ENCODE data around the gene PLS3.
A peak's percentile ranks its signal among the peaks of the same experiment; 100 is the strongest.

Gene PLS3

DNA sequence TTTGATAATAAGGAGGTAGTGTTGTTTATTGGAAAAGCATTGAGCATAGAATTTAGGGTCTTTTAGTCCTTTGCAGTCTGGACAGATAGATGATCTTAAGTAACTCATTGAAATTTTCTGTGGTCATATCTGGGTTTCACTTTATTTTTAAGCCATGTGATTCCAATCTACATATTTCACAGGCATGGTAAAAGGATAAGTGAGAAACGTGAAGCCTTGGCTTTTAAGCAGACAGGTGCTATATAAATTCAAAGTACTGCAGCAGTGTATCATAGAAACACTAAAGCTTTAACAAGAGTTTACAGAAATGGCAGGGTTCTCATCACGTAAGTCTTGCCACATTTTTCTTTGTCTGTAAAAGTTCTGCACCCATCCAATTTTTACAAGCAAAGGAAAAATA, 4.9 kb downstream of the PLS3 start:
- DNase-seq (ENCODE audit: low spot score): no peak

DNA sequence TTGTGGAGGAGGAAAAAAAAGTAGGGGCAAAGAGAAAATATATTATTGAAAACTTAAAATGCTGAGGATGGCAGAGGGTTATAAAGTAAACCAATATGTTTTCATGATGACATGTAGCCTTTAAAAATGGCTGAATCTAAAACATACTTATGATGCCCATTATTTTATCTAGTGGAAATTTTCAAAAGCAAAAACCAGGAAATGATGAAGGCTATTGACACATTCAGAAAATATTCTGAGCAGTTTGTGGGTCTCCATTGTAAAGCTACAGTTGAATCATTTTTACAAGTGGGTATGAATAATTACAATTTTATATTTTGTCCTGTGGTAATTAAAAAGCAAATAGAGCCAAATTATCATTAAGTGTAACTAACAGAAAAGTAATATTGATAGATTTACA, 10.7 kb downstream of the PLS3 start:
- DNase-seq (ENCODE audit: low spot score): no peak

DNA sequence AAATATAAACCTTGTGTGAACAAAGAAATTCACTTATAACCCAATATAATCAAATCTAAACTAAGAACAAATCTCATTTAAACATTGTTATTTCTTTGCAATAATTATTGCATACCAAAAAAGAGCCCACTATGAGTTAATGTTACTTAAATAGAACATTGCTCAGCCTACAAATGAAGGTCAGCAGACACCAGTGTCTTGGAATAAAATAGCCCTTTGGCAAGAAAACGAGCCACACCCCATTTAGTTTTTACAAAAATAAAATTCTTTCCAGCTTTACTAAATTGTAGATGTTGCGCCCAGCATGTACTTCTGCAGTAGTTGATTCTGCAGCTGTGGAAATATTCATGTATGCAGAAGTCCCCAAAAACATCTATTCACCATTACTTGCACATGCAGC, 12.2 kb downstream of the PLS3 start:
- no peak for DNase-seq (ENCODE audit: low spot score)

DNA sequence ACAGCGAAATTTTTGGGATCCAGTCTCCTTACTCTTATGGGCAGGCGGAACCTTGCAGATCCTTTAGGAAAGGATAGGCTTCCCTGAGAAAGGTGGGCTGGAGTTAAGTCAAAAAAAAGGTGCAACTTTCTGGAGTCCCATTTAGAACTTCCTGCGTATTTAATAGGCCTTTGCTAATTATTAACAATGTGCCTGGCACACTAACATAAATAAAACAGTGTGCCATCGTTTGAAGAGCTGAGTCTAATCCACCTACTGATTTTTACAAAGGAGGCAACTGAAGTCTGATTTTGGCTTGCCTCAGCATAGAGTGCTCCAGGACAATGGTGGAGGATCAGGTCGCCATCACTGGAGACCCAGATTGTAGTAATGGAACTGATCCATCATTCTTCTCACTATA, 15.7 kb downstream of the PLS3 start:
- DNase-seq (ENCODE audit: low spot score): no peak

DNA sequence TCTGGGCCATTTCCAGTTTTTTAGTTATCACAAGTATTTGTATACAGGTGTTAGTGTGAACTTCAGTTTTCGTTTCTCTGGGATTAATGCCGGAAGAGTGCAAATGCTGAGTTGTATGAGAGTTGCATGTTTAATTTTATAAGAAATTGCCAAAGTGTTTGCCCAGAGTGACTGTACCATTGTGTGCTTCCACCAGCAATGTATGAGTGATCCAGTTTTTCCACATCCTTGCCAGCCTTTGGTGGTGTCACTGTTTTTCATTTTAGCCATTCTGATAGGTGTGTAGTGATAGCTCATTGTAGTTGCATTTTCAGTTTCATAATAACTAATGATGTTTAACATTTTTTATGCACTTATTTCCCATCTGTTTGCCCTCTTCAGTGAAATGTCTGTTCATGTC, 18.4 kb downstream of the PLS3 start:
- DNase-seq (ENCODE audit: low spot score): peak; percentile 22

DNA sequence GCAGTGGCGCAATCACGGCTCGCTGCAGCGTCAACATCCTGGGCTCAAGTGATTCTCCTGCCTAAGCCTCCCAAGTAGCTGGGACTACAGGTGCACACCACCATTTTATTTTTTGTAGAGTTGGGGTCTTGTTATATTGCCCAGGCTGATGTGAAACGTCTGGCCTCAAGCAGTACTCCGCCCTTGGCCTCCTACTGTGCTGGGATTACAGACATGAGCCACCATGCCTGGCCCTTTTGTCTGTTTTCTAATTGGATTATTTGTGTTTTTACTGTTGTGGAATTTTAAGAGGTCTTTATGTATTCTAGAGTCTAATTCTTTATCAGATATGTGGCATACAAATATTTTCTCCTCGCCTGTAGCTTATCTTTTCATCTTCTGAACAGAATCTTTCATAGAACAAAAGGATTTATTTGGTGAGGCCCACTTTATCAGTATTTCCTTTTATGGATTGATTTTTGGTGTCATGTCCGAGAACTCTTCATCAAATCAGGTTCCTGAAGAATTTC, 18.9 kb downstream of the PLS3 start:
- DNase-seq (ENCODE audit: low spot score): no peak

DNA sequence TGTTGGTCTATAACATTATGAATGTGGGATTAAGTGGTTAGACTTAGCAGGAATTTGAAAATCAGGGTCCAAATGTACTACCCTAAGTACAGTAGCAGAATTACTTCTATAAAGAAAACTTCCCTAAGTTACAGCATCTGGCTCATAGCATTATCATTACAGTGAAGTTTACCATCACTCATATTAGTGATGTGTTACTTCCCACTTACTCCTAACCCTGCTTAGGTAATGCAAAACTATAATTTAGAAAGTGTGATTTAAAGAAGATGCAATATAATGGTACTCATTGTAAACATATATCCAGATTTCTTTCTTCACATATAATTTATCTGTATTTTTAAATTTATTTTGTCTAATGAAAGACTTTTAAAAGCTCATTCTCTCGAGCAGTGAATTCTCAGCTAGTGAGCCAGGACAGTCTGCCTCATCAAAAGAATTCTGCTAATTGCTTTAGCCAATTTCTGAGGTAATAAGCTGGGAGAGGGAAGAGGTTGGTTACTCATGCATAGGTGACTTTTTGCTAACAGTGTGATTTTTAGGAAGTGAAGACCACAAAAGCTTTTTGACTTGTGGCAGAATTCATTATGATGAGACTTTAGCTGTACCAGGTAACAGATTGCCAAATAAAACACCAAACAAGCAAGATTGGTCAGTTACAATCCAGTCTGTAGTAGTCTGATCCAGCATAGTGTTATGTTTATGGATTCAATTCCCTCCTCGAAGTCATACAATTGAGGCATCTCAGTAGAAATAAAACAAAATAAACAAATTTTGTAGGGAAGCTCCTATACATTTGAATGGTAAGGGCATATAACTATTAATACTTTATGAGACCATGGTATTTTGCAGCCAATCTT, 21.0 kb downstream of the PLS3 start:
- no peak for DNase-seq (ENCODE audit: low spot score)

DNA sequence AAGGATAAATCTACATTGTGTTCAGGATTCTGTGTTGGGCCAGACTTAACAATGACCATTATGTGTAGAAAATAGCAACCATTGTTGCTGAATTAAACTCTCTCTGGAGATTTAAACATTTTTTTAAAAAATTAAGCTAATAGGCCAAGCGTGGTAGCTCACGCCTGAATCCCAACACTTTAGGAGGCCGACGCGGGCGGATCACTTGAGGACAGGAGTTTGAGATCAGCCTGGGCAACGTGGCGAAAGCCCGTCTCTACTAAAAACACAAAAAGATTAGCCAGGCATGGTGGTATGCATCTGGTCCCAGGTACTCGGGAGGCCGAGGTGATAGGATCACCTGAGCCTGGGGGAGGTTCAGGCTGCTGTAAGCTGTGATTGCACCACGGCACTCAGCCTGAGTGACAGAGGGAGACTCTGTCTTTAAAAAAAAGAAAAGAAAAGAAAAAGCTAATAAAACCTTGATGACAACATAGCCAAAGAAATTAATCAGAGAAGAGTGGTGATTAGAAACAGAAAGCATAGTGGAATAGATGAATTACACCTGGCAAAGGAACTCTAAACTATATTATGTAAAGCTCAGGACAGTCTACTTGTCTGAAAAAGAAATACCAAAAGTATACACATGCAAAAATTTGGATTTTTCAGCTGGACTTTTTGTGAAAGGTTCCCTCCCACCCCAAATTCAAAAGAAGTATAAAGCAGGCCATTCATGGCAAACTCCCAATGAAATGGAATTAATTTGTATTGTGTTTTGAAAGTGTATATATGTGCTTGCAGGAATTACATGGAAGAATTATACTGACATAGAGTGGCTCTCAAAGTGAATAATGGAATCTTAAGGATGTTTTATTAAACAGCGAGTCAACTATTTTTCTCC, 21.9 kb downstream of the PLS3 start:
- DNase-seq (ENCODE audit: low spot score): no peak

DNA sequence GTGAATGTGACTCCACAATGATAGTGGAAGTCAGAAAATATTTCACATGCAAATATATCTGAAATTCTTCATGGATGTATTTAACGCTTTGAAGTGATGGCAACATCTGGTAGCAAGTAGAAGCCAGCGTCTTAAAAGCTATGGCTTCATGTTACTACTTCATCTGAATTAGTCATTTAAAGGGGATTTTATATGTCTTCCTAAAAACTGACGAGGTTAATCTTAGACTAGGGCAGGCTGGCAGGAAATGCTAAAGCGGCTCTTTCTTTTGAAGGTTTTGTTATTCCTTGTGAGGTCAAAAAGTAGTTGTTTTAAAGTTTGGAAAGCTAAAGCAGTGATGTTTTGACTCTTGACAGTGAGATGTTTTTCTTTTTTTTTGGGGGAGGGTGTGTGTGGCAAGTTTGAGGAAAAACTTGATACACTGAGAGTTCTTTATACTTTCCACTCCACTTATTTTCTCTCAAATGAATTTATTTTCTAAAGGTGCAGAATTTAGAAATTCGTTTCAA, 22.6 kb downstream of the PLS3 start:
- DNase-seq (ENCODE audit: low spot score): no peak

DNA sequence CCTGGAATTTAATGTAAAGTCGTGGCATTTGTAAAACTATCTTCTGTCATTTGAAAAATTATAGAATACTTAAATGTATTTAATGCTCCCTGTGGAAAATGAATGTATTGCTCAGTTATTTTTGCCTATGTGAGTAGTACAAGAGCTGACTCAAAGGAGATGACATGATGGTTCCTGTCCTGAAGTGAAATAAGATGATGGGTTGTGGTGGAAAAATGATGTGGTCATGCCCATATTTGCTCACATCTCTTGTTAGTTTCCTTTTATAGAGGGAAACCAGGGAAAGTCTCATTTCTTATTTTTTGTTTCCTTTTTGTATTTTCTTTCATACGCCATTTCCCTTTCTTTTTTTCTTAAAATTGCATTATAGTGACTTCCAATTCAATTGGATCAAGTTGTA, 23.7 kb downstream of the PLS3 start:
- peak; percentile 19 for DNase-seq (ENCODE audit: low spot score)

DNA sequence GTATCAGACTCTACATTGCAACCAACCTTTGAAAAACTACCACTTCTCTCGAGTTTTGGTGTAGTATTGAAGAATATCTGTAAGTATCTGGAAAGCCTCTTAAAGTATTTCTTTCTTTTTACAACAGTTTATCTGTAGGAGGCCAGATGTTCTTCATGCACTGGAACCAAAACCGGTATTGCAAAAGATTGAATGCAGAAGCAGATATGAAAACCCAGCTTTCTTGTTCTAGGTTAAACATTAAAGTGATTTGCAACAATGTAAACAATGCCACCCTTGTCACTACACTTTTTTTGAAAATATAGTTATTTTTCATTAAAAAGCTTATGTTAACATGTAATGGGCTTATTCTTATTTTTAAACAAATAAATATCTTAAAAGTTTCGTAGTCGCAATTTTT, 27.2 kb downstream of the PLS3 start:
- DNase-seq (ENCODE audit: low spot score): no peak

DNA sequence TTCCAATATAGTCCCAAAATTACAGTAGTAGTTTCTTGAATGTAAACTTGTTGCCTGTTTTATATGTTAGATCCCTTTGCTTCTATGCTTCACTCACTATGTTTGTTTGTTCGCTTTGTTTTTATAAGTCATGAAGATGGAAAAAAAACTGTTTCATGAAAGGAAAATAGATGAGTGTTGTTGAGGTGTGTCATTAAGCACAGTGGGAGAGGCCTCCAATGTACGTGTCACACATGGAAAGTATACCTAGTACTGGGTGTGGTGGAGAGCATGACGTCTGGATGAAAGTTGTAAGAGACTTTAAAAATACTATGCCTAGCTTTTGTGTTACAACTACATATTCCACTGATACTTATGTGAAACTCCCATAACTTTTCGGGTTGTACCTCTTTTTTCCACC, 28.4 kb downstream of the PLS3 start:
- no peak for DNase-seq (ENCODE audit: low spot score)

DNA sequence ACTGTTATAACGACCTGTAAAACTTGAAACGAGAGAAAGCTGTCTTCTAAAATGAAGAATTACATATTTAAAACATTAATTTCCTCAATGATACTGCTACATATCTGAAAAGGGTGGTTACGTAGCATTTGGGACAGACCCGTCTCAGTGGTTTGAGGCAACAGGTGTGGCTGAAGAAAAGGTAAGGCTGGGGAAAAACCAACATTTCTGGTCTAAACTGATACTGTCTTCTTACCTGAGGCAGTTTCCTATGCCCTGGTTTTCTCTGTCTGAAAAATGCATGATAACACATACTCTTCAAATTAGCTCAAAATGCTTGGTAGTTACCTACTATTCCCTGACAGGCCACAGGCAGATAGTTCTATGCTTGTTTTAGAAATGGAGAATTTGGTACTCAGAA, 30.4 kb downstream of the PLS3 start:
- no peak for DNase-seq (ENCODE audit: low spot score)

DNA sequence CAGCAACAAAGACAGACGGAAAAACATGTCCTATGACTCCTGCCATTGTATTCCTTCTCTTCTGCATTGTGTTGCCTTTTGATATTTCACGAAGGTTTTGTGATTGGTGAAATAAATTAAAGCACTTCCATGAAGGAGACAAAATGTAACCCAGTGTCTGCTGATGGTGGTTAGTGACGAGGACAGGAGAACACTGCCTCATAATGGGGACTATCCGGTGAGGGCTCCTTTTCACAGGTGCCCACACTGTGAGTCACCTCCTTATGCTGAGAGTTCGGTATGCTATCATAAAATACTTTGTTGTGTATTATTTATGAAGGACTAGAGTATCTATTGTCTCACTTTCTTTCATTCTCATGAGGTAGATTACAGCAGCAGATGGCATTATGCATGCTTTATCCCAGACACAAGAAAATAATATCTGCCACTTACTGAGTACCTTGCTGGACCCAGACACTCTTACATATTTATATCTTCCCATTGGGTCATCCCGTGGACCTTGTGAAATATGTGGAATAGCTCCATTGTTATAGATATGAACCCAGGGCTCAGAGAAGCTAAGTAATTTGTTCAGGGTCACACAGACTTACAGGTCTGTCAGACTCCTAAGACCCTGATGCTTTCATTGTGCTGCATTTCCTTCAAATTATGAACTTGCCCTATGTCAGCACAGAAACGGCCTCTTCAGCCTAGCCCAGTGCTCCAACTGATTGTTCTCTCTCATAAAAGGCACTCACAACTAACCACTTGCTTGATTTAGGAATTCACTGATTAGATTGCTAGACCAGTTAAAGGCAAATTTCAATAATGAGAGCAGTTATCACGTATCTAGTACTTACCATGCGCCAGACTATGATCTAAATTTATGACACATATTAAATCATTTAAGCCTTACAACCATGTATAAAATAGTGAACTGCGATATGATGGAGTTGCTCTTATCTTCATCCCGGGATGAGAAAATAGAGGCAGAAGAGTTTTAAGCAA, 31.2 kb downstream of the PLS3 start:
- no peak for DNase-seq (ENCODE audit: low spot score)

DNA sequence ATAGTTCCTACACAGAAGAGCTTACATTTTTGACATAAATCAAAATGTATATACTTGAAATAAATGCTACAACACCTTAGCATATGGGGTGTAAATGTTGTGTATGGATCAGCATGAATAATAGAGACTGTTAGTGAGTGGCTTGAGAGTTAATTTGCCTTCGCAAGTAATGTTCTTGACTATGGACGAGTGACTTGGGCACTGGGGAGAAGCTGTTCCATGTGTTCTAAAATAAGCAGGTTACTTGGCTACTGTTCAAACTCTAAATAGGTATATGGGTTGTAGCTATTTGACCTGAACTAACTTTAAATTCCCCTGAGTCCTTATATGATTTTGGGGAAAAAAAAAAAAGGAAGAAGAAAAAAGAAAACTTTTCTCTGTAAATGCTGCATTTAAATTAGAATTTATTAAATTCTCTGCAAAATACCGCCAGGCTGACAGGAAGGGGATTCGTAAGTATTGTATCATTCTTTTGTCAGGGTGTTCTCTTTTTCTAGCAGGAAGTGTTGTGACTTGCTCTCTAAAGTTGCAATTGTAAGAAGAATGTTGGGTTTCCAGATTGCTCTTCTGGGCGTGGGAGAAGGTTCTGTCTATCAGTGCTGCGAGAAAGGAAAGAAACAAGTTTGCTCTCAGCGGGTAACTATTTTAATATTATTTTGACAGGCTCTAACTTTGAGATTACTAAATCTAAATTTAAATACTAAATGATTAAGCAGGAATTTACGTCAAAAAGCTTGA, 32.2 kb downstream of the PLS3 start:
- no peak for DNase-seq (ENCODE audit: low spot score)

DNA sequence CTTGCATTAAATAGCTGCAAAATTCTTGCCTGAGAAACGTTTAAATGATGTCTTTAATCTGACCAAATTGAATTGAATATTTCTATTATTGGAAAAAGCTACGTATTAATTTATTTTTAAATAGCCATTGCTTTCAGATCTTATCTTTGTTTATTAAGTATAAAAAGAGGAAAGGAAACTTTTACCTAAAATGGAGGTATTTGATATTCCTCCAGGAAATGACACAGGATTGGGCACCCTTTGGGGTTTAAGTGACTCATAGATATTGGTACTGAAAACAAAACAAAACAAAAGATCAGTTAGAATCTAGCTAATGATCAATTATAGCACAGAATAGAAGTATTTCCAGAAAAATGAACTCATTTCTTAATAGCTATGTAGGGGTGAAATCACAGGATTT, 34.1 kb downstream of the PLS3 start:
- no peak for DNase-seq (ENCODE audit: low spot score)

DNA sequence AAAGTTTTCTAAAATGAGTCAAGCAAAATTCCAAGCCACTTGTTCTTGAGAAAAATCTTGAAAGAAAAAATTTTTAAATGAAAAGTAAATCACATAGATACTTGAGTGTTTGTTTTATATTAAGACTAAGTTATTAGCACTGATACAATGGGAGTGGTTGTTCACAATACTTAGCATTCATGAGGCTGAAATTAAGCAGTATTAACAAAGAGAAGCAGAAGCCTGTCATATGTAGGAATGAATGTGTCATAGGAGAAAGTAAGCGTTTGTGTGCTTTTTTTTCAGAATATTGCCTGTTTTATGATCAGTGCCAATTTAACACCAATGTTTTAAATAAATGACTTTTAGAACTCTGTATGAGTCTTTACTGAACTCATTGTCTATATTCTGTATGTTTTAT, 37.6 kb downstream of the PLS3 start:
- DNase-seq (ENCODE audit: low spot score): no peak

DNA sequence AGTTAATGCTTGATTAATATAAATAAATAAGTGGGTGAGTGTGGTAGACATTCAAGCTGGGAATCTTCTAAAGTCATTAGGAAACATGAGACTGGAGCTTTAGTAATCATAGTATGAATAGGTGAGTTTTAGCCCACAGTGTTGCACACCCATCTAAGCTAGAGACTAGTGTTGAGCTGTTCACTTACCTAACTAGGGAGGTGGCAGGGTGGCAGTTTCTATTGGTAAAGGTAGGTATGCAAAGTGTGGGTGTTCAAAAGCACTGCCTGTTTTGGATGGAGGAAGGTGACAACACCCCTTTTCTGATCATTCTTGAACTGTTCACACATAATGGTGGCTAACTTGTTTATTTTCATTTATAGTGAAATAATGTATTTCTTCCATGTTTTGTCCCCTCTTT, 41.3 kb downstream of the PLS3 start:
- no peak for DNase-seq (ENCODE audit: low spot score)

DNA sequence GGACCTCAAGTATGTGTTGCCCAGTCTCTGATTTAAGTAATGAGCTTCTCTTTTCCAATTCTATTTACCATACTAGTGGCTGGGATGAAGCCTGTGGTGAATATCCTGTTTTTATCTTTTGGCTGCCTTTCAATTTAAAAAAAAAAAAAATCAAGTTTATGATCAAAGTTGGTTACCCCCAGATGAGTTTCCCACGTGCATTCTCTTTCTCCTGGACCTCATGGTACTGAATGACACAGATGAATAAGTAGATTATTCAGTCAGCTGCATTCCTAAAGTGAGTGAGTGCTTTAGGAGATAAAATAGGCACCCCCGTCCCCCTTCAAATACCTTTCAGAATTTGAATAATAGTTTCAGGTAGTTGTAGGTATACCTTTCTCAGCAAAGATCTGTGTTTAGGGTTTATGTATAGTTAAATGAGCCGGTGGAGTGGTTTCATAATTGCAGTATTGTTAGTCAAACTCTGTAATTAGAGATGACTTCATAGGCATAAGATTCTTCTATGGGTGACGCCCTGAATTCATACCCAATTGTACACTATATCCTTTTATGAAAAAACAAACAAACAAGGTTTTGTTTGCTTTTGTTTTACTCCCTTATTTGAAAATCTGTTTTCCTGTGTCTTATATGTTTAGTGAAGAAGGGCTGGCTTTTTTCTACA, 41.9 kb downstream of the PLS3 start:
- no peak for DNase-seq (ENCODE audit: low spot score)

DNA sequence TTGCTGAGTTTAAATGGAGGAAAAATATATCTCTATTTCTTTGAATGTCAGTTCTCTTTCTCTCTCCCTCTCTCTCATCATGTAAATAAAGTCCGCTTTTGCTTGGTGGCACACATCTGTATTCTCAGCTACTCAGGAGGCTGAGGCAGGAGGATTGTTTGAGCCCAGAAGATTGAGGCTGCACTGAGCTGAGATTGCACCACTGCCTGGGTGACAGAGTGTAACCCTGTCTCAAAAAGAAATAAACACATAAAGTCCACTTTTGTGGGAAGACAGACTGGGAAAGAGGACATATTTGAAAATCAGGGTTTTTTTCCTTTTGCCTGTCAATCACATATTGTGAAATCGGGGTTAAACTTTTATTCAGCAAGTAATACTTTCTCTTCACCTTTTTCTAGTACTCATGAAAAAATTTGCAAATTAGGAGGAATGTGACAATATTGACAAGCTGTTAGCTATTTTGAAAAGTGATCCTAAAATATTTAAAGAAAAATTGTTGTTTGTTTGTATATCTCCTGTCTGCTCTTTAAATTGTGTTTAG, 42.6 kb downstream of the PLS3 start:
- no peak for DNase-seq (ENCODE audit: low spot score)
